SK-N-SH treated with all-trans-retinoic acid at 6 μM for 48 hours (cell line): ENCODE data around the gene SBK2.

Experiments used
- ATAC-seq: fragments of 200-7000 bp; cut with Tn5 transposase; 3 replicates; pipeline ENCODE4 v1.9.1; 2020; ENCODE audit warnings: mild to moderate bottlenecking, moderate library complexity
- ARNTL ChIP-seq: fragments of 450-650 bp; formaldehyde crosslinking; IDR thresholded peaks from 2 replicates; pipeline ENCODE4 v1.5.0; 2020; ENCODE audit warnings: low read depth, mild to moderate bottlenecking, moderate library complexity, borderline replicate concordance
- BACH2 ChIP-seq: fragments of 250-450 bp; sonication (Bioruptor Pico); IDR thresholded peaks from 2 replicates; pipeline ENCODE4 v1.9.0; 2021; ENCODE audit warnings: mild to moderate bottlenecking, borderline replicate concordance
- CREB5 ChIP-seq: fragments of 250-450 bp; sonication (Bioruptor Pico); IDR thresholded peaks from 2 replicates; pipeline ENCODE4 v1.5.1; 2020; ENCODE audit warnings: low read depth, mild to moderate bottlenecking, moderate library complexity
- CSDC2 ChIP-seq: fragments of 250-450 bp; sonication (Bioruptor Pico); IDR thresholded peaks from 2 replicates; pipeline ENCODE4 v1.5.0; 2020; ENCODE audit warnings: mild to moderate bottlenecking, moderate library complexity
- ESRRG ChIP-seq: fragments of 250-450 bp; sonication (Bioruptor Pico); IDR thresholded peaks from 2 replicates; pipeline ENCODE4 v1.6.1; 2021; ENCODE audit warnings: mild to moderate bottlenecking
- GLIS3 ChIP-seq: fragments of 250-450 bp; sonication (Bioruptor Pico); IDR thresholded peaks from 2 replicates; pipeline ENCODE4 v1.5.0; 2020; ENCODE audit warnings: mild to moderate bottlenecking, moderate library complexity
- ISL1 ChIP-seq: fragments of 250-450 bp; sonication (Bioruptor Pico); IDR thresholded peaks from 2 replicates; pipeline ENCODE4 v2.1.2; 2022; ENCODE audit warnings: mild to moderate bottlenecking, moderate library complexity
- OSR1 ChIP-seq: fragments of 250-450 bp; sonication (Bioruptor Pico); IDR thresholded peaks from 2 replicates; pipeline ENCODE4 v1.8.0; 2022; ENCODE audit warnings: moderate library complexity, mild to moderate bottlenecking, inconsistent platforms
- PATZ1 ChIP-seq: fragments of 250-450 bp; sonication (Bioruptor Pico); IDR thresholded peaks from 2 replicates; pipeline ENCODE4 v1.8.0; 2020; ENCODE audit warnings: mild to moderate bottlenecking, moderate library complexity, borderline replicate concordance
- POU6F1 ChIP-seq: fragments of 250-450 bp; sonication (Bioruptor Pico); IDR thresholded peaks from 2 replicates; pipeline ENCODE4 v1.8.0; 2021; ENCODE audit warnings: low read depth, mild to moderate bottlenecking, moderate library complexity, borderline replicate concordance
- PPARA ChIP-seq: fragments of 250-450 bp; sonication (Bioruptor Pico); IDR thresholded peaks from 2 replicates; pipeline ENCODE4 v1.5.0; 2020; ENCODE audit warnings: mild to moderate bottlenecking, borderline replicate concordance
- RARB ChIP-seq: fragments of 250-450 bp; sonication (Bioruptor Pico); IDR thresholded peaks from 2 replicates; pipeline ENCODE4 v1.8.0; 2021; ENCODE audit warnings: mild to moderate bottlenecking, moderate library complexity
- SNAI2 ChIP-seq: fragments of 250-450 bp; sonication (Bioruptor Pico); IDR thresholded peaks from 2 replicates; pipeline ENCODE4 v1.5.0; 2020; ENCODE audit warnings: mild to moderate bottlenecking, moderate library complexity
- TCF4 ChIP-seq: fragments of 250-450 bp; sonication (Bioruptor Pico); IDR thresholded peaks from 2 replicates; pipeline ENCODE4 v1.8.0; 2021; ENCODE audit warnings: mild to moderate bottlenecking, moderate library complexity, borderline replicate concordance
- TOX ChIP-seq: fragments of 250-450 bp; sonication (Bioruptor Pico); IDR thresholded peaks from 2 replicates; pipeline ENCODE4 v1.8.0; 2021; ENCODE audit warnings: mild to moderate bottlenecking, moderate library complexity, borderline replicate concordance
- TSHZ2 ChIP-seq: fragments of 250-450 bp; sonication (Bioruptor Pico); IDR thresholded peaks from 2 replicates; pipeline ENCODE4 v1.5.0; 2020; ENCODE audit warnings: mild to moderate bottlenecking, moderate library complexity
- ZC3H10 ChIP-seq: fragments of 250-450 bp; sonication (Bioruptor Pico); IDR thresholded peaks from 2 replicates; pipeline ENCODE4 v1.5.1; 2021; ENCODE audit warnings: mild to moderate bottlenecking, moderate library complexity
- ZFP3 ChIP-seq: fragments of 250-450 bp; sonication (Bioruptor Pico); IDR thresholded peaks from 2 replicates; pipeline ENCODE4 v1.5.0; 2020; ENCODE audit warnings: mild to moderate bottlenecking, moderate library complexity
- ZFP30 ChIP-seq: fragments of 450-650 bp; formaldehyde crosslinking; IDR thresholded peaks from 2 replicates; pipeline ENCODE4 v1.5.0; 2022; ENCODE audit warnings: mild to moderate bottlenecking, moderate library complexity
- ZNF565 ChIP-seq: fragments of 450-650 bp; formaldehyde crosslinking; conservative IDR thresholded peaks from 2 replicates; pipeline ENCODE4 v1.5.0; 2020; ENCODE audit warnings: low read depth, mild to moderate bottlenecking, moderate library complexity
- ZNF70 ChIP-seq: fragments of 450-650 bp; formaldehyde crosslinking; IDR thresholded peaks from 2 replicates; pipeline ENCODE4 v1.5.0; 2020; ENCODE audit warnings: mild to moderate bottlenecking, moderate library complexity
- ZNF8 ChIP-seq: fragments of 450-650 bp; formaldehyde crosslinking; IDR thresholded peaks from 2 replicates; pipeline ENCODE4 v1.5.0; 2020; ENCODE audit warnings: mild to moderate bottlenecking, moderate library complexity

Gene SBK2

GRCh38 chr19:55554741-55555152 lies 17.8 kb upstream of the SBK2 start:
- ATAC-seq = no peak
- TF ChIP-seq TSHZ2 (no peak), BACH2 (CRISPR knock-in tag) (no peak)

GRCh38 chr19:55554302-55554701 lies 17.4 kb upstream of the SBK2 start:
- TF ChIP-seq POU6F1 = no peak
- no peak for TF ChIP-seq ZNF8 (CRISPR knock-in tag)
- TF ChIP-seq SNAI2 (CRISPR knock-in tag) = no peak
- TF ChIP-seq TOX (CRISPR knock-in tag) = no peak
- no peak for TF ChIP-seq ZC3H10 (CRISPR knock-in tag)
- TF ChIP-seq ZNF70 (CRISPR knock-in tag) = no peak
- no peak for TF ChIP-seq GLIS3 (CRISPR knock-in tag)
- TF ChIP-seq ISL1 (CRISPR knock-in tag) = no peak
- no peak for TF ChIP-seq RARB (CRISPR knock-in tag)
- no peak for TF ChIP-seq CREB5 (CRISPR knock-in tag)
- no peak for TF ChIP-seq ZNF565 (CRISPR knock-in tag)
- no peak for TF ChIP-seq CSDC2 (CRISPR knock-in tag)
- TF ChIP-seq PPARA = no peak
- no peak for TF ChIP-seq PATZ1 (CRISPR knock-in tag)
- TF ChIP-seq OSR1 (CRISPR knock-in tag) = no peak
- TF ChIP-seq BACH2 (CRISPR knock-in tag) = no peak
- TF ChIP-seq ZFP3 (CRISPR knock-in tag) = no peak
- no peak for TF ChIP-seq TSHZ2
- no peak for TF ChIP-seq ESRRG (CRISPR knock-in tag)
- ATAC-seq = no peak

- no peak for ATAC-seq
- TF ChIP-seq TOX (CRISPR knock-in tag) (no peak), GLIS3 (CRISPR knock-in tag) (no peak), ZFP30 (no peak), TCF4 (CRISPR knock-in tag) (no peak), ZNF70 (CRISPR knock-in tag) (no peak), ISL1 (CRISPR knock-in tag) (no peak), RARB (CRISPR knock-in tag) (no peak), ARNTL (CRISPR knock-in tag) (no peak), CSDC2 (CRISPR knock-in tag) (no peak), CREB5 (CRISPR knock-in tag) (no peak), BACH2 (CRISPR knock-in tag) (no peak), ZFP3 (CRISPR knock-in tag) (no peak), OSR1 (CRISPR knock-in tag) (no peak), SNAI2 (CRISPR knock-in tag) (no peak)
These were observed 16.6 kb upstream of the SBK2 start for GRCh38 chr19:55553217-55554182.
